ENCODE data around the gene NDUFA8.

Gene NDUFA8

GRCh38 chr9:122159925-122160246, 307 bp upstream of the NDUFA8 start:
- DNase-seq (ENCODE audit: low read depth): no peak
- TF ChIP-seq CTCF (IDR thresholded peaks at IDR 0.05; ENCODE audit: control insufficient read depth, insufficient read depth, low read depth, low read length, missing control alignments): no peak
- H3K4me3 ChIP-seq (ENCODE audit: control insufficient read depth, low read depth, low read length): no peak overlapping the region; the same call in 1 of the 2 replicates

GRCh38 chr9:122158202-122158601, 1.4 kb downstream of the NDUFA8 start:
- no peak overlapping the region for H3K4me3 ChIP-seq (ENCODE audit: control insufficient read depth, low read depth, low read length)
- TF ChIP-seq CTCF (IDR thresholded peaks at IDR 0.05; ENCODE audit: control insufficient read depth, insufficient read depth, low read depth, low read length, missing control alignments): peak; percentile 61
- DNase-seq (ENCODE audit: low read depth): no peak

- DNase-seq (ENCODE audit: low read depth): no peak
- no peak overlapping the region for H3K4me3 ChIP-seq (ENCODE audit: control insufficient read depth, low read depth, low read length)
- no peak for TF ChIP-seq CTCF (IDR thresholded peaks at IDR 0.05; ENCODE audit: control insufficient read depth, insufficient read depth, low read depth, low read length, missing control alignments)
Measured at GRCh38 chr9:122155796-122156195, 3.8 kb downstream of the NDUFA8 start.

- DNase-seq (ENCODE audit: low read depth): no peak
- no peak overlapping the region for H3K4me3 ChIP-seq (ENCODE audit: control insufficient read depth, low read depth, low read length)
- TF ChIP-seq CTCF (IDR thresholded peaks at IDR 0.05; ENCODE audit: control insufficient read depth, insufficient read depth, low read depth, low read length, missing control alignments): no peak
Measured at GRCh38 chr9:122151267-122151828, 8.2 kb downstream of the NDUFA8 start.

DNA sequence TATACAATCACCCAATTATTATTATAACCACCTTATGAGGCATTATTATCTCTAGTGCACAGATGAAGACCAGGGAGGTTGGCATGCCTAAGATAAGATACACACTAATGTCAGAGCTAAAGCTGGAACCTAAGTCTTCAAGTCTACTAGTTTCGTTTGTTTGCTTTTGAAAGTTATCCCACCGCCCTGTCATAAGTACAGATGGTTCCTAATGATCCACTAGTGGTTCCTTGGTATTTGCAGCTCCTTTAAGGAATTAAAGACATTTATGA, 14.1 kb downstream of the NDUFA8 start:
- no peak overlapping the region for H3K4me3 ChIP-seq (ENCODE audit: control insufficient read depth, low read depth, low read length)
- no peak for DNase-seq (ENCODE audit: low read depth)
- TF ChIP-seq CTCF (IDR thresholded peaks at IDR 0.05; ENCODE audit: control insufficient read depth, insufficient read depth, low read depth, low read length, missing control alignments): no peak

GRCh38 chr9:122144836-122145591, 14.6 kb downstream of the NDUFA8 start:
- no peak for DNase-seq (ENCODE audit: low read depth)
- no peak overlapping the region for H3K4me3 ChIP-seq (ENCODE audit: control insufficient read depth, low read depth, low read length)
- TF ChIP-seq CTCF (IDR thresholded peaks at IDR 0.05; ENCODE audit: control insufficient read depth, insufficient read depth, low read depth, low read length, missing control alignments): peak; percentile 52

Measured in AG09309 (cell line).